Lower leg skin (tissue), 4 donors: ENCODE data around the gene SEC61A2. TPM values are rescaled to one million over a fixed set of nuclear protein-coding genes. Genes with fewer than 3 reads are reported as not detected.
"Not testable (repeated sequence)": the region's sequence is repeated elsewhere in the genome, so short reads cannot be mapped to it uniquely, and the experiment has no call there.

Source experiments
- DNase-seq, 2 donors: peaks; one replicate each; pipeline ENCODE4 v3.0.0-alpha.2; 2019; ENCODE audit warnings: low spot score in 2 of 2
- H3K4me3 ChIP-seq: fragments of 200-600 bp; sonication (generic); 2 replicates; pipeline ENCODE4 v1.5.1; 2017; ENCODE audit warnings: mild to moderate bottlenecking, low read depth; ENCODE audit not compliant: poor library complexity, severe bottlenecking
- POLR2A ChIP-seq, 2 donors: fragments of 450-650 bp; IDR thresholded peaks; one replicate each; pipeline ENCODE4 v1.6.1; 2016 to 2017; ENCODE audit warnings: antibody characterized with exemption in 2 of 2, mild to moderate bottlenecking in 1 of 2, moderate library complexity in 1 of 2
- WGBS, 2 donors: methylation state at CpG; one replicate each; pipeline ENCODE4 v1.1.5; 2018; 5-methylcytosine and 5-hydroxymethylcytosine counted together
- intact Hi-C: fragments of 100-400 bp; cut with DNase I; formaldehyde crosslinking; loops from one replicate; pipeline ENCODE4 v1.15.0; 2023; ENCODE audit warnings: low total_unique reads
- total RNA-seq, 4 donors: library from RNA; depleted of rRNA; stranded (reverse); fragments of >200 nt; gene quantifications; one replicate each; pipeline ENCODE4 v1.1.0, GENCODE V29; 2016
- TF ChIP-seq, protein P1 (sequence below), 3 donors: fragments of 450-650 bp; IDR thresholded peaks; one replicate each; pipeline ENCODE4 v1.5.1; 2016; ENCODE audit warnings: antibody characterized with exemption in 3 of 3, mild to moderate bottlenecking in 3 of 3, moderate library complexity in 2 of 3

The SEC61A2 gene
- total RNA-seq, result 10 to 100 TPM in 1 of 4 donors, 1 to 10 TPM in 3; 5.3 to 14.5 (median 6.8) TPM

- intact Hi-C loops, result no loop called here
- 0% methylated on average over 37 to 104 of the region's 108 CpGs for WGBS, 2 donors
- peak; percentile 90 to 99 for DNase-seq
- TF ChIP-seq, protein P1, sequence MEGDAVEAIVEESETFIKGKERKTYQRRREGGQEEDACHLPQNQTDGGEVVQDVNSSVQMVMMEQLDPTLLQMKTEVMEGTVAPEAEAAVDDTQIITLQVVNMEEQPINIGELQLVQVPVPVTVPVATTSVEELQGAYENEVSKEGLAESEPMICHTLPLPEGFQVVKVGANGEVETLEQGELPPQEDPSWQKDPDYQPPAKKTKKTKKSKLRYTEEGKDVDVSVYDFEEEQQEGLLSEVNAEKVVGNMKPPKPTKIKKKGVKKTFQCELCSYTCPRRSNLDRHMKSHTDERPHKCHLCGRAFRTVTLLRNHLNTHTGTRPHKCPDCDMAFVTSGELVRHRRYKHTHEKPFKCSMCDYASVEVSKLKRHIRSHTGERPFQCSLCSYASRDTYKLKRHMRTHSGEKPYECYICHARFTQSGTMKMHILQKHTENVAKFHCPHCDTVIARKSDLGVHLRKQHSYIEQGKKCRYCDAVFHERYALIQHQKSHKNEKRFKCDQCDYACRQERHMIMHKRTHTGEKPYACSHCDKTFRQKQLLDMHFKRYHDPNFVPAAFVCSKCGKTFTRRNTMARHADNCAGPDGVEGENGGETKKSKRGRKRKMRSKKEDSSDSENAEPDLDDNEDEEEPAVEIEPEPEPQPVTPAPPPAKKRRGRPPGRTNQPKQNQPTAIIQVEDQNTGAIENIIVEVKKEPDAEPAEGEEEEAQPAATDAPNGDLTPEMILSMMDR (IDR thresholded peaks at IDR 0.05), result no peak
- TF ChIP-seq POLR2A (IDR thresholded peaks at IDR 0.05), result no peak
- peak within 1 kb of the TSS; percentile 81 for H3K4me3 ChIP-seq
Measured at GRCh38 chr10:12129222-12130111, at the start of gene SEC61A2. SEC61A2 (plus strand) TSS chr10:12129677; CDS start chr10:12129788, 111 bp downstream.

- DNase-seq, result no peak
- no peak overlapping the region for H3K4me3 ChIP-seq
- 94 to 96% methylated on average over 7 to 8 of the region's 8 CpGs for WGBS, 2 donors
- intact Hi-C loops, result no loop called here
- TF ChIP-seq, protein P1 (IDR thresholded peaks at IDR 0.05), result no peak
- TF ChIP-seq POLR2A (IDR thresholded peaks at IDR 0.05), result no peak
Measured at GRCh38 chr10:12081470-12081869, 48.0 kb upstream of the SEC61A2 start.

- intact Hi-C loops, result no loop called here
- TF ChIP-seq, protein P1 (IDR thresholded peaks at IDR 0.05), result no peak
- no peak for TF ChIP-seq POLR2A (IDR thresholded peaks at IDR 0.05)
- 77 to 84% methylated on average over 6 of the region's 6 CpGs for WGBS, 2 donors
- no peak for DNase-seq
- no peak overlapping the region for H3K4me3 ChIP-seq
Measured at GRCh38 chr10:12081879-12082557, 47.5 kb upstream of the SEC61A2 start.

DNA sequence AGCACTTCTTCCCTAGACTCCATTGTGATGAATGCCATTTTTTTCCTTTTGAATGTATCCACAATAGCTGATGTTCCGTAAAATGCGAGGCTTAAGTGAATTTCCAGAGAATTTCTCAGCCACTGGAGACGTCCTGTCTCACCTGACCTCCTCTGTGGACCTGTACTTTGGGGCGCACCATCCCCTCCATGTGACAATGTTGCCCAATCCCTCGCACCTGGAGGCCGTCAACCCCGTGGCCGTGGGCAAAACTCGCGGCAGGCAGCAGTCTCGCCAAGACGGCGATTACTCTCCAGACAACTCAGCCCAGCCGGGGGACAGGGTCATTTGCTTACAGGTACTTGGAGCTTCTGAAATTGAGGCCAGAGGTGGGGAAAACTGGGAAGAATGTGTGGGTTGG lies 40.6 kb upstream of the SEC61A2 start:
- no peak for DNase-seq
- intact Hi-C loops, result no loop called here
- TF ChIP-seq, protein P1 (IDR thresholded peaks at IDR 0.05), result no peak
- H3K4me3 ChIP-seq, result no peak overlapping the region
- 90 to 94% methylated on average over 14 of the region's 14 CpGs for WGBS, 2 donors

DNA sequence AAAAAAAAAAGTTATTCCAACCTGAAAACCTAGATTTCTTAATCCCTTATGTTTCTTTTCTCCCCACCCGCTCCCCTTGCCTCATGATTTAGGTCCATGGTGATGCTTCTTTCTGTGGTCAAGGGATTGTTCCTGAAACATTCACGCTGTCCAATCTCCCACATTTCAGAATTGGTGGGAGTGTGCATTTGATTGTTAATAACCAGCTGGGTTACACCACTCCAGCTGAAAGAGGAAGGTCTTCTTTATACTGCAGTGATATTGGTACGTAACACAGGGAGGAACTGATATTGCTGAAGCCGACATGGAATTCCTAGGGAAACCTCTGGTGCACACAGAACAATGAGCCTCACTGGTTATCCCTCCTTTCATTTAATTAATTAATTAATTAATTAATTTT lies 38.1 kb upstream of the SEC61A2 start:
- DNase-seq, result no peak
- no peak overlapping the region for H3K4me3 ChIP-seq
- intact Hi-C loops, result no loop called here
- 91 to 92% methylated on average over 4 of the region's 4 CpGs for WGBS, 2 donors
- TF ChIP-seq POLR2A (IDR thresholded peaks at IDR 0.05), result no peak

DNA sequence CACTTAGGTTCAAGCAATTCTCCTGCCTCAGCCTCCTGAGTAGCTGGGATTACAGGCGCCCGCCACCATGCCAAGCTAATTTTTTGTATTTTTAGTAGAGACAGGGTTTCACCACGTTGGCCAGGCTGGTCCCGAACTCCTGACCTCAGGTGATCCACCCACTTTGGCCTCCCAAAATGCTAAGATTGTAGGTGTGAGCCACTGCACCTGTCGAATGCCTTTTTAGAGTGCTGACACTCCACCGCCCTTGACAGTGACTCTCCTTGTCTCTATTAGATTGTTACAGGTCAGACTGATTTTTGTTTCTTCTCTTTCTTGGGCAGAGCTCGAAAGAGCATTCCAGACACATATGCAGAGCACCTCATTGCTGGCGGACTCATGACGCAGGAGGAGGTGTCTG lies 32.1 kb upstream of the SEC61A2 start:
- WGBS, 2 donors, result 93 to 94% methylated on average over 9 of the region's 9 CpGs

More for the DNA sequence above, 32.1 kb upstream of the SEC61A2 start:
- DNase-seq, intact Hi-C loops, H3K4me3 ChIP-seq: not testable (repeated sequence)
